Tibial nerve (tissue), 4 donors: ENCODE measurements around the gene CAVIN2. TPM values are rescaled to one million over a fixed set of nuclear protein-coding genes. Genes with fewer than 3 reads are reported as not detected.
"Not testable (repeated sequence)": the region's sequence is repeated elsewhere in the genome, so short reads cannot be mapped to it uniquely, and the experiment has no call there.

Source experiments
- DNase-seq, 2 donors: peaks; one replicate each; pipeline ENCODE4 v3.0.0-alpha.2; 2019; ENCODE audit warnings: low spot score in 2 of 2
- H3K27ac ChIP-seq, 4 donors: fragments of 200-600 bp; sonication (generic) in 3 of 4; one replicate each; pipeline ENCODE4 v1.5.1; 2017 to 2019; ENCODE audit warnings: mild to moderate bottlenecking in 1 of 4
- H3K27me3 ChIP-seq, 2 donors: fragments of 200-600 bp; sonication (generic) in 1 of 2; one replicate each; pipeline versions ENCODE4 v1.5.1 to v1.6.0; 2017 to 2019
- H3K36me3 ChIP-seq, 3 donors: fragments of 200-600 bp; sonication (generic); one replicate each; pipeline ENCODE4 v1.5.1; 2018 to 2019
- H3K4me1 ChIP-seq, 4 donors: fragments of 200-600 bp; sonication (generic) in 3 of 4; one replicate each; pipeline ENCODE4 v1.5.1; 2017 to 2019
- H3K4me3 ChIP-seq, 4 donors: fragments of 200-600 bp; sonication (generic) in 3 of 4; one replicate each; pipeline ENCODE4 v1.5.1; 2017 to 2019; ENCODE audit warnings: mild to moderate bottlenecking in 1 of 4, moderate library complexity in 1 of 4
- H3K9me3 ChIP-seq, 4 donors: fragments of 200-600 bp; sonication (generic) in 3 of 4; one replicate each; pipeline ENCODE4 v1.5.1; 2017 to 2019
- EP300 ChIP-seq, 2 donors: sonication (generic); formaldehyde crosslinking; IDR thresholded peaks; one replicate each; pipeline ENCODE4 v1.6.1; 2017; ENCODE audit warnings: antibody characterized with exemption in 2 of 2, mild to moderate bottlenecking in 1 of 2
- POLR2A ChIP-seq, 2 donors: fragments of 450-650 bp; IDR thresholded peaks; one replicate each; pipeline ENCODE4 v1.6.1; 2017; ENCODE audit warnings: antibody characterized with exemption in 2 of 2, mild to moderate bottlenecking in 2 of 2, moderate library complexity in 2 of 2
- WGBS, 2 donors: methylation state at CpG; one replicate each; pipeline ENCODE4 v1.1.5; 2018; 5-methylcytosine and 5-hydroxymethylcytosine counted together
- total RNA-seq, 4 donors: library from RNA; depleted of rRNA; stranded (reverse); fragments of >200 nt; gene quantifications; one replicate each; pipeline ENCODE4 v1.1.0, GENCODE V29; 2016
- TF ChIP-seq, protein P1 (sequence below), 5 experiments: fragments of 200-600 bp in 3 of 5; fragments of 450-650 bp in 2 of 5; sonication (generic) in 3 of 5; IDR thresholded peaks; one replicate each; pipeline ENCODE4 v1.5.1; 2016 to 2019; ENCODE audit warnings: antibody characterized with exemption in 5 of 5, mild to moderate bottlenecking in 3 of 5, moderate library complexity in 2 of 5

Gene CAVIN2
- total RNA-seq, 4 donors from 2014 or later: 47.9 to 54.0 (median 50.9) TPM

- WGBS, 2 donors: 71 to 76% methylated on average over 2 of the region's 2 CpGs
- H3K4me3 ChIP-seq: no peak overlapping the region
- DNase-seq: no peak
- TF ChIP-seq, protein P1, sequence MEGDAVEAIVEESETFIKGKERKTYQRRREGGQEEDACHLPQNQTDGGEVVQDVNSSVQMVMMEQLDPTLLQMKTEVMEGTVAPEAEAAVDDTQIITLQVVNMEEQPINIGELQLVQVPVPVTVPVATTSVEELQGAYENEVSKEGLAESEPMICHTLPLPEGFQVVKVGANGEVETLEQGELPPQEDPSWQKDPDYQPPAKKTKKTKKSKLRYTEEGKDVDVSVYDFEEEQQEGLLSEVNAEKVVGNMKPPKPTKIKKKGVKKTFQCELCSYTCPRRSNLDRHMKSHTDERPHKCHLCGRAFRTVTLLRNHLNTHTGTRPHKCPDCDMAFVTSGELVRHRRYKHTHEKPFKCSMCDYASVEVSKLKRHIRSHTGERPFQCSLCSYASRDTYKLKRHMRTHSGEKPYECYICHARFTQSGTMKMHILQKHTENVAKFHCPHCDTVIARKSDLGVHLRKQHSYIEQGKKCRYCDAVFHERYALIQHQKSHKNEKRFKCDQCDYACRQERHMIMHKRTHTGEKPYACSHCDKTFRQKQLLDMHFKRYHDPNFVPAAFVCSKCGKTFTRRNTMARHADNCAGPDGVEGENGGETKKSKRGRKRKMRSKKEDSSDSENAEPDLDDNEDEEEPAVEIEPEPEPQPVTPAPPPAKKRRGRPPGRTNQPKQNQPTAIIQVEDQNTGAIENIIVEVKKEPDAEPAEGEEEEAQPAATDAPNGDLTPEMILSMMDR (IDR thresholded peaks at IDR 0.05): no peak
- no peak for TF ChIP-seq POLR2A (IDR thresholded peaks at IDR 0.05)
- TF ChIP-seq EP300 (IDR thresholded peaks at IDR 0.05): no peak
- H3K36me3 ChIP-seq: no peaks in the 10 kb centered on the region
- no peaks in the 10 kb centered on the region for H3K27me3 ChIP-seq
- no peaks in the 10 kb centered on the region for H3K9me3 ChIP-seq
- no peak overlapping the region for H3K27ac ChIP-seq
- no peaks in the 10 kb centered on the region for H3K4me1 ChIP-seq
Measured at GRCh38 chr2:191795715-191796114, 51.2 kb downstream of the CAVIN2 start.

GRCh38 chr2:191791953-191792560, 54.8 kb downstream of the CAVIN2 start:
- H3K4me3 ChIP-seq: no peak overlapping the region
- DNase-seq: no peak
- no peaks in the 10 kb centered on the region for H3K27me3 ChIP-seq
- no peaks in the 10 kb centered on the region for H3K9me3 ChIP-seq
- WGBS, 2 donors: 85 to 93% methylated on average over 3 of the region's 3 CpGs
- H3K27ac ChIP-seq: no peak overlapping the region
- TF ChIP-seq POLR2A (IDR thresholded peaks at IDR 0.05): no peak
- TF ChIP-seq, protein P1 (IDR thresholded peaks at IDR 0.05): no peak
- TF ChIP-seq EP300 (IDR thresholded peaks at IDR 0.05): no peak
- H3K36me3 ChIP-seq: no peaks in the 10 kb centered on the region
- no peaks in the 10 kb centered on the region for H3K4me1 ChIP-seq

GRCh38 chr2:191790737-191791136, 56.2 kb downstream of the CAVIN2 start:
- DNase-seq: no peak
- H3K36me3 ChIP-seq: no peaks in the 10 kb centered on the region
- WGBS, 2 donors: 43 to 77% methylated on average over 1 of the region's 1 CpG

DNA sequence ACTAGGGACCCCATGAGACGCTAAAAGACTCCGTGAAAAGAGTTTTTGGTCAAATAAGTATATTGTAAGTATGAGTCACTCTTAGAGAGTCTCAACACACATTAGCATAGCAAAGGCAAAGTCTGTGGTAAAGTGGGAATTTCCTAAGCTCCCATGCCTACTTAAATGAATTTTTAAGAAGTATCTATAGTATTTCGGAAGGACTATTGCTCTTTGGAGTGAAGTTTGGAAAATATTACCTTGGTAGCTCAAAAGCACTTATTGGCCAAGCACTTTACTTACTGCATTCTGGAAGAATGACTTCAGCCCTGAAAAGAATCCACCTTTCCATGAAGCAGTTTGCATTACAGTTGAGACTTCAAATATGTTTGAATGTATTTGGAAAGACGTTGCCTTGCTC, 57.1 kb downstream of the CAVIN2 start:
- no peaks in the 10 kb centered on the region for H3K4me1 ChIP-seq
- H3K27me3 ChIP-seq: no peaks in the 10 kb centered on the region
- no peak for DNase-seq
- no peaks in the 10 kb centered on the region for H3K36me3 ChIP-seq
- 61 to 63% methylated on average over 4 of the region's 4 CpGs for WGBS, 2 donors
- no peak overlapping the region for H3K27ac ChIP-seq
- no peaks in the 10 kb centered on the region for H3K9me3 ChIP-seq
- H3K4me3 ChIP-seq: no peak overlapping the region
- TF ChIP-seq, protein P1 (IDR thresholded peaks at IDR 0.05): no peak
- TF ChIP-seq POLR2A (IDR thresholded peaks at IDR 0.05) (no peak), EP300 (IDR thresholded peaks at IDR 0.05) (no peak)

More at GRCh38 chr2:191790737-191791136, 56.2 kb downstream of the CAVIN2 start:
- no peaks in the 10 kb centered on the region for H3K9me3 ChIP-seq
- no peak overlapping the region for H3K27ac ChIP-seq
- H3K4me3 ChIP-seq: no peak overlapping the region
- no peaks in the 10 kb centered on the region for H3K27me3 ChIP-seq
- TF ChIP-seq POLR2A (IDR thresholded peaks at IDR 0.05) (no peak), EP300 (IDR thresholded peaks at IDR 0.05) (no peak)
- TF ChIP-seq, protein P1 (IDR thresholded peaks at IDR 0.05): no peak
- H3K4me1 ChIP-seq: no peaks in the 10 kb centered on the region

GRCh38 chr2:191786694-191787093, 60.2 kb downstream of the CAVIN2 start:
- Histone ChIP-seq H3K4me3 (no peak overlapping the region), H3K9me3 (no peaks in the 10 kb centered on the region), H3K27me3 (no peaks in the 10 kb centered on the region), H3K4me1 (no peaks in the 10 kb centered on the region), H3K36me3 (no peaks in the 10 kb centered on the region), H3K27ac (no peak overlapping the region)
- 25 to 38% methylated on average over 1 of the region's 1 CpG for WGBS, 2 donors
- TF ChIP-seq, protein P1 (IDR thresholded peaks at IDR 0.05): no peak
- TF ChIP-seq POLR2A (IDR thresholded peaks at IDR 0.05): no peak
- no peak for TF ChIP-seq EP300 (IDR thresholded peaks at IDR 0.05)
- DNase-seq: no peak

- not testable (repeated sequence) for H3K27me3 ChIP-seq, H3K4me3 ChIP-seq, H3K27ac ChIP-seq, H3K36me3 ChIP-seq, DNase-seq, H3K9me3 ChIP-seq, H3K4me1 ChIP-seq
- 94 to 100% methylated on average over 3 of the region's 3 CpGs for WGBS, 2 donors
Measured at GRCh38 chr2:191785651-191786050, 61.2 kb downstream of the CAVIN2 start.
